Measurements from ENCODE around the gene CTNNBL1.

Gene CTNNBL1

DNA sequence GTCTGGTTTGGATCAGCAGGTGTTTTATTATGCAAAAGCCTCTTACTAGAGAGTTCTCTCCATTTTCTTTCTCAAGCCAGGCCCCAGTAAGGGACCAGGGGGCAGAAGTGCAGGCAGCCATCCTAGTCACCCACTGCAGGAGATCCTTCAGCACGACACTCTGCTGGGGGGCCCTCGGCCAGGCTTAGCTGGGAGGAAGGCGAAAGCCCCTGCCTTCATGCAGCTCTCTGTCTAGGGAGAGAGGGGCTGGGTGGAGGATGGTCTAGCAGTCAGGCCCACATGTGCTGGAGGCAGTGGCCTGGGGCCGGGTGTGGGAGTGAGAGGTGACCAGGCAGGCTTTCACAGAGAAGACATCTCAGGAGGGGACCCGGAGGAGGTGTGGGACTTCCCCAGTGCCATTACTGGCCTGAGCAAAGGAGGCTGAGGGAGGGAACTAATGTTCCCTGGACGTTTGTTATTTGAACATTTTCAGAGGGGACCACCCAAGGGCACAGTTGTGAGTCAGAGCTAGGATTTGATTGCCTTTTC lies 175.6 kb downstream of the CTNNBL1 start:
- no peak overlapping the region for H3K14ac ChIP-seq (ENCODE audit: low read length)
- H4K8ac ChIP-seq (ENCODE audit: low read depth, low read length): no peak overlapping the region
- H2BK5ac ChIP-seq (ENCODE audit: low read depth, low read length, poor library complexity): no peak overlapping the region
- H3K79me2 ChIP-seq (ENCODE audit: control insufficient read depth, insufficient read depth, low read length, poor library complexity): no peaks in the 10 kb centered on the region
- H2AFZ ChIP-seq (ENCODE audit: insufficient read depth, low read length, poor library complexity): no peak overlapping the region
- no peaks in the 10 kb centered on the region for H3K27me3 ChIP-seq (ENCODE audit: insufficient read depth, low read length)
- no peak overlapping the region for H4K91ac ChIP-seq (ENCODE audit: low read depth, low read length)
- no peak overlapping the region for H3K4me3 ChIP-seq (ENCODE audit: low read depth, low read length)
- no peak overlapping the region for H2BK120ac ChIP-seq (ENCODE audit: insufficient read depth, low read length, poor library complexity)
- no peak overlapping the region for H3K18ac ChIP-seq (ENCODE audit: low read length)
- H3K79me1 ChIP-seq (ENCODE audit: low read length): no peaks in the 10 kb centered on the region
- no peak overlapping the region for H2AK5ac ChIP-seq (ENCODE audit: low read length)
- H3K9ac ChIP-seq (ENCODE audit: low read length): no peak overlapping the region
- H2BK12ac ChIP-seq (ENCODE audit: low read length): no peak overlapping the region
- no CpG with 5 or more reads among the region's 6 CpGs for WGBS (ENCODE audit: extremely low coverage, insufficient coverage, insufficient read length)
- H4K12ac ChIP-seq (ENCODE audit: low read depth, low read length): no peak overlapping the region
- H3K27ac ChIP-seq (ENCODE audit: low read depth, low read length): no peak overlapping the region
- DNase-seq: no peak
- peaks cover 23 to 30% of the 10 kb centered on the region in 2 experiments for H3K36me3 ChIP-seq (ENCODE audit: control insufficient read depth in 1 of 2, insufficient read depth in 2 of 2, low read length in 2 of 2)
- H3K4ac ChIP-seq (ENCODE audit: low read depth, low read length): no peak overlapping the region
- H3K23ac ChIP-seq (ENCODE audit: low read length): no peak overlapping the region
- no peak overlapping the region for H3K4me2 ChIP-seq (ENCODE audit: low read length)
- peaks cover 1 to 5% of the 10 kb centered on the region in 2 experiments for H3K4me1 ChIP-seq (ENCODE audit: control insufficient read depth in 1 of 2, insufficient read depth in 2 of 2, low read length in 2 of 2)
- no peaks in the 10 kb centered on the region for H3K9me3 ChIP-seq (ENCODE audit: insufficient read depth, low read depth, low read length)

DNA sequence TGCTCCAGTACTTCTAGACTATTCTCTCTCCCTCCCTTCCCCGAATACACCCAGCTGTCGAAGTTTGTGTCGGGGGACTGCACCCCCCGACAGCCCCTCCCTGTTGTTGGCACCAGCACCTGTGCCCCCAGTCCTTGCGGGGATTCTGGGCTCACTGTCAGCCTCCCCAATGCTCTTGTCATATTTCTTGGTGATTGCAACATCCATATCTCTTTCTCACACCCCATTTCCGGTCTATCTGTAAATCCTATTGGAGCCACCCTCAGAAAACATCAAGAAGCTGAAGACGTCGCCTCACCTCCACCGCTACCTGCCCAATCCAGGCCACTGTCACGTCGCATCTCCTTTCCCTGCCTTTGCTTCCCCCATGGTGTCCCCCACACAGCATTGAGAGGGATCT lies 176.5 kb downstream of the CTNNBL1 start:
- no peak overlapping the region for H4K8ac ChIP-seq (ENCODE audit: low read depth, low read length)
- no peaks in the 10 kb centered on the region for H3K79me2 ChIP-seq (ENCODE audit: control insufficient read depth, insufficient read depth, low read length, poor library complexity)
- no peaks in the 10 kb centered on the region for H3K79me1 ChIP-seq (ENCODE audit: low read length)
- H3K4me3 ChIP-seq (ENCODE audit: low read depth, low read length): no peak overlapping the region
- H2BK12ac ChIP-seq (ENCODE audit: low read length): no peak overlapping the region
- H2AK5ac ChIP-seq (ENCODE audit: low read length): no peak overlapping the region
- no peak for DNase-seq
- WGBS (ENCODE audit: extremely low coverage, insufficient coverage, insufficient read length): no CpG with 5 or more reads among the region's 11 CpGs
- H3K23ac ChIP-seq (ENCODE audit: low read length): no peak overlapping the region
- no peaks in the 10 kb centered on the region for H3K9me3 ChIP-seq (ENCODE audit: insufficient read depth, low read depth, low read length)
- no peak overlapping the region for H3K27ac ChIP-seq (ENCODE audit: low read depth, low read length)
- H3K4me2 ChIP-seq (ENCODE audit: low read length): no peak overlapping the region
- H3K4me1 ChIP-seq (ENCODE audit: control insufficient read depth in 1 of 2, insufficient read depth in 2 of 2, low read length in 2 of 2): peaks cover 1 to 5% of the 10 kb centered on the region in 2 experiments
- no peak overlapping the region for H3K9ac ChIP-seq (ENCODE audit: low read length)
- H2BK5ac ChIP-seq (ENCODE audit: low read depth, low read length, poor library complexity): no peak overlapping the region
- no peaks in the 10 kb centered on the region for H3K27me3 ChIP-seq (ENCODE audit: insufficient read depth, low read length)
- H3K4ac ChIP-seq (ENCODE audit: low read depth, low read length): no peak overlapping the region
- no peak overlapping the region for H4K12ac ChIP-seq (ENCODE audit: low read depth, low read length)
- H4K91ac ChIP-seq (ENCODE audit: low read depth, low read length): no peak overlapping the region
- H3K18ac ChIP-seq (ENCODE audit: low read length): no peak overlapping the region
- no peak overlapping the region for H3K14ac ChIP-seq (ENCODE audit: low read length)
- H2AFZ ChIP-seq (ENCODE audit: insufficient read depth, low read length, poor library complexity): no peak overlapping the region
- no peak overlapping the region for H2BK120ac ChIP-seq (ENCODE audit: insufficient read depth, low read length, poor library complexity)
- H3K36me3 ChIP-seq (ENCODE audit: control insufficient read depth in 1 of 2, insufficient read depth in 2 of 2, low read length in 2 of 2): peaks cover 19 to 31% of the 10 kb centered on the region in 2 experiments

- H3K9me3 ChIP-seq (ENCODE audit: insufficient read depth, low read depth, low read length): no peaks in the 10 kb centered on the region
- no peak overlapping the region for H4K8ac ChIP-seq (ENCODE audit: low read depth, low read length)
- H3K79me1 ChIP-seq (ENCODE audit: low read length): no peaks in the 10 kb centered on the region
- no peaks in the 10 kb centered on the region for H3K79me2 ChIP-seq (ENCODE audit: control insufficient read depth, insufficient read depth, low read length, poor library complexity)
- no CpG with 5 or more reads among the region's 13 CpGs for WGBS (ENCODE audit: extremely low coverage, insufficient coverage, insufficient read length)
- no peak for DNase-seq
- no peak overlapping the region for H2BK12ac ChIP-seq (ENCODE audit: low read length)
- no peak overlapping the region for H2AK5ac ChIP-seq (ENCODE audit: low read length)
- H3K18ac ChIP-seq (ENCODE audit: low read length): no peak overlapping the region
- no peak overlapping the region for H2AFZ ChIP-seq (ENCODE audit: insufficient read depth, low read length, poor library complexity)
- H3K9ac ChIP-seq (ENCODE audit: low read length): no peak overlapping the region
- peaks cover 0 to 5% of the 10 kb centered on the region in 2 experiments for H3K4me1 ChIP-seq (ENCODE audit: control insufficient read depth in 1 of 2, insufficient read depth in 2 of 2, low read length in 2 of 2)
- no peak overlapping the region for H3K4me3 ChIP-seq (ENCODE audit: low read depth, low read length)
- no peak overlapping the region for H3K27ac ChIP-seq (ENCODE audit: low read depth, low read length)
- peaks cover 21 to 23% of the 10 kb centered on the region in 2 experiments for H3K36me3 ChIP-seq (ENCODE audit: control insufficient read depth in 1 of 2, insufficient read depth in 2 of 2, low read length in 2 of 2)
- H2BK120ac ChIP-seq (ENCODE audit: insufficient read depth, low read length, poor library complexity): no peak overlapping the region
- H4K91ac ChIP-seq (ENCODE audit: low read depth, low read length): no peak overlapping the region
- H3K4me2 ChIP-seq (ENCODE audit: low read length): no peak overlapping the region
- H2BK5ac ChIP-seq (ENCODE audit: low read depth, low read length, poor library complexity): no peak overlapping the region
- no peak overlapping the region for H4K12ac ChIP-seq (ENCODE audit: low read depth, low read length)
- H3K4ac ChIP-seq (ENCODE audit: low read depth, low read length): no peak overlapping the region
- no peak overlapping the region for H3K23ac ChIP-seq (ENCODE audit: low read length)
- H3K27me3 ChIP-seq (ENCODE audit: insufficient read depth, low read length): no peaks in the 10 kb centered on the region
- no peak overlapping the region for H3K14ac ChIP-seq (ENCODE audit: low read length)
Observed at GRCh38 chr20:37871751-37872150, 177.9 kb downstream of the CTNNBL1 start.

- no peak overlapping the region for H4K12ac ChIP-seq (ENCODE audit: low read depth, low read length)
- H3K27me3 ChIP-seq (ENCODE audit: insufficient read depth, low read length): no peaks in the 10 kb centered on the region
- H3K23ac ChIP-seq (ENCODE audit: low read length): no peak overlapping the region
- H2AFZ ChIP-seq (ENCODE audit: insufficient read depth, low read length, poor library complexity): no peak overlapping the region
- no peak overlapping the region for H3K4me3 ChIP-seq (ENCODE audit: low read depth, low read length)
- no peak overlapping the region for H2BK5ac ChIP-seq (ENCODE audit: low read depth, low read length, poor library complexity)
- H4K8ac ChIP-seq (ENCODE audit: low read depth, low read length): no peak overlapping the region
- H3K4me2 ChIP-seq (ENCODE audit: low read length): no peak overlapping the region
- no peak overlapping the region for H3K9ac ChIP-seq (ENCODE audit: low read length)
- H2BK12ac ChIP-seq (ENCODE audit: low read length): no peak overlapping the region
- no peak overlapping the region for H3K4ac ChIP-seq (ENCODE audit: low read depth, low read length)
- H3K79me2 ChIP-seq (ENCODE audit: control insufficient read depth, insufficient read depth, low read length, poor library complexity): no peaks in the 10 kb centered on the region
- no peaks in the 10 kb centered on the region for H3K79me1 ChIP-seq (ENCODE audit: low read length)
- no peak overlapping the region for H4K91ac ChIP-seq (ENCODE audit: low read depth, low read length)
- no peak overlapping the region for H3K18ac ChIP-seq (ENCODE audit: low read length)
- no peaks in the 10 kb centered on the region for H3K9me3 ChIP-seq (ENCODE audit: insufficient read depth, low read depth, low read length)
- DNase-seq: no peak
- no peak overlapping the region for H3K14ac ChIP-seq (ENCODE audit: low read length)
- H2AK5ac ChIP-seq (ENCODE audit: low read length): no peak overlapping the region
- WGBS (ENCODE audit: extremely low coverage, insufficient coverage, insufficient read length): no CpG with 5 or more reads among the region's 9 CpGs
- H3K36me3 ChIP-seq (ENCODE audit: control insufficient read depth in 1 of 2, insufficient read depth in 2 of 2, low read length in 2 of 2): peaks cover 21 to 23% of the 10 kb centered on the region in 2 experiments
- no peak overlapping the region for H2BK120ac ChIP-seq (ENCODE audit: insufficient read depth, low read length, poor library complexity)
- peaks cover 0 to 5% of the 10 kb centered on the region in 2 experiments for H3K4me1 ChIP-seq (ENCODE audit: control insufficient read depth in 1 of 2, insufficient read depth in 2 of 2, low read length in 2 of 2)
- no peak overlapping the region for H3K27ac ChIP-seq (ENCODE audit: low read depth, low read length)
Observed at GRCh38 chr20:37872161-37872560, 178.3 kb downstream of the CTNNBL1 start.
